Measurements from ENCODE around the gene SLC39A13. TPM values are rescaled to one million over a fixed set of nuclear protein-coding genes. Genes with fewer than 3 reads are reported as not detected.

SLC39A13 gene
- total RNA-seq, 1 donor from 2014 or later = 76.6 TPM

DNA sequence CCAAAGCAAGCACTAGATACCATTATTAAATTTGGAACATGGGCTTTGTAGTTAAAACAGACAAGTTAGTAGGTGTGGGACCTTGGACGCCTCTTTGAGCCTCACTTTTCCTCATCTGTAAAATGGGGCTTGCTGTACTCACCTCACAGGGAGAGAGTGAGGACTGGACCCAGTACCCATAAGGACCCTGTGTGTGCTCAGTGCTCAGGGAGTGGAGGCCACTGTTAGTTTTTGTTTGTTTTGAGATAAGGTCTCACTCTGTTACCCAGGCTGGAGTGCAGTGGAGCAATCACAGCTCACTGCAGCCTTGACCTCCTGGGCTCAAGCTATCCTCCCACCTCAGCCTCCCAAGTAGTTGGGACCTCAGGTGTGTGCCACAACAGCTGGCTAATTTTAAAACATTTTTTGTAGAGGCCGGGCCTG is 31.7 kb downstream of the SLC39A13 start:
- H3K9me3 Mint-ChIP-seq (ENCODE audit: unreplicated experiment) = no peaks in the 10 kb centered on the region

DNA sequence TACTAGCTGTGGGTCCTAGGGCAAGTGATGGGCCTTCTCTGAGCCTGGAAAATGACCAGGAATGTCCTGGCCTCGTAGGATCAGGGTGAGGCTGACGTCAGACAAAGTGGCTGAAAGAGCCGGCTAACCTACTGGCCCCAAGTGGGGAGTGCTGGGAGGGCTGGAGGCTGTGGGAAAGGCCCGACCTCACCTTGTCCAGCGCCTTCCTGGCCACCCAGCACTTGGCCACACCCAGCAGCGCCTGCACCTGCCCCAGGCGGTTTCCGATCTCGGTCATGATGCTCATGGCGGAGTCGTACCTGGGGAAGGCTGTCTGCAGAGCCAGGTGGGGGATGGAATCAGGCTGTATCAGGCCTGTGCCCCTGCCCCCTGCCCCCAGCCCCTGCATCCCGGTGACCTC is 33.0 kb downstream of the SLC39A13 start:
- Histone ChIP-seq H3K4me3 (ENCODE audit: insufficient read depth, low read depth, low read length) (no peak overlapping the region), H3K4me1 (ENCODE audit: insufficient read depth, low read length) (no peaks in the 10 kb centered on the region), H3K9ac (ENCODE audit: low read length) (no peak overlapping the region), H3K27me3 (ENCODE audit: insufficient read depth, low read length) (no peaks in the 10 kb centered on the region), H2AFZ (ENCODE audit: low read depth, low read length) (no peak overlapping the region), H3K27ac (ENCODE audit: low read depth, low read length) (no peak overlapping the region), H3K36me3 (ENCODE audit: insufficient read depth, low read length) (no peaks in the 10 kb centered on the region), H3K79me2 (ENCODE audit: insufficient read depth, low read length) (no peaks in the 10 kb centered on the region), H3K9me3 (ENCODE audit: insufficient read depth, low read depth, low read length) (no peaks in the 10 kb centered on the region), H3K4me2 (ENCODE audit: low read length) (no peak overlapping the region), H4K20me1 (ENCODE audit: insufficient read depth, low read length) (no peaks in the 10 kb centered on the region)
- no peak overlapping the region for H3K27ac Mint-ChIP-seq (ENCODE audit: unreplicated experiment)
- TF ChIP-seq EZH2 (IDR thresholded peaks at IDR 0.05; ENCODE audit: insufficient read depth, low read length) = no peak
- TF ChIP-seq, protein P1, sequence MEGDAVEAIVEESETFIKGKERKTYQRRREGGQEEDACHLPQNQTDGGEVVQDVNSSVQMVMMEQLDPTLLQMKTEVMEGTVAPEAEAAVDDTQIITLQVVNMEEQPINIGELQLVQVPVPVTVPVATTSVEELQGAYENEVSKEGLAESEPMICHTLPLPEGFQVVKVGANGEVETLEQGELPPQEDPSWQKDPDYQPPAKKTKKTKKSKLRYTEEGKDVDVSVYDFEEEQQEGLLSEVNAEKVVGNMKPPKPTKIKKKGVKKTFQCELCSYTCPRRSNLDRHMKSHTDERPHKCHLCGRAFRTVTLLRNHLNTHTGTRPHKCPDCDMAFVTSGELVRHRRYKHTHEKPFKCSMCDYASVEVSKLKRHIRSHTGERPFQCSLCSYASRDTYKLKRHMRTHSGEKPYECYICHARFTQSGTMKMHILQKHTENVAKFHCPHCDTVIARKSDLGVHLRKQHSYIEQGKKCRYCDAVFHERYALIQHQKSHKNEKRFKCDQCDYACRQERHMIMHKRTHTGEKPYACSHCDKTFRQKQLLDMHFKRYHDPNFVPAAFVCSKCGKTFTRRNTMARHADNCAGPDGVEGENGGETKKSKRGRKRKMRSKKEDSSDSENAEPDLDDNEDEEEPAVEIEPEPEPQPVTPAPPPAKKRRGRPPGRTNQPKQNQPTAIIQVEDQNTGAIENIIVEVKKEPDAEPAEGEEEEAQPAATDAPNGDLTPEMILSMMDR (IDR thresholded peaks at IDR 0.05; ENCODE audit: insufficient read depth, low read depth, low read length) = no peak
- no peak for DNase-seq (ENCODE audit: low read depth)
- H3K9me3 Mint-ChIP-seq (ENCODE audit: unreplicated experiment) = no peaks in the 10 kb centered on the region
- no peak for FAIRE-seq
- H3K4me1 Mint-ChIP-seq (ENCODE audit: low read depth, unreplicated experiment) = no peaks in the 10 kb centered on the region
- no peak overlapping the region for H3K4me3 Mint-ChIP-seq (ENCODE audit: unreplicated experiment)
- H3K27me3 Mint-ChIP-seq (ENCODE audit: low read depth, unreplicated experiment) = no peaks in the 10 kb centered on the region
- H3K36me3 Mint-ChIP-seq (ENCODE audit: low read depth, unreplicated experiment) = peaks cover 15% of the 10 kb centered on the region

More for the DNA sequence above, 31.7 kb downstream of the SLC39A13 start:
- no peaks in the 10 kb centered on the region for H3K27me3 ChIP-seq (ENCODE audit: insufficient read depth, low read length)
- Mint-ChIP-seq H3K27me3 (ENCODE audit: low read depth, unreplicated experiment) (no peaks in the 10 kb centered on the region), H3K4me1 (ENCODE audit: low read depth, unreplicated experiment) (no peaks in the 10 kb centered on the region), H3K4me3 (ENCODE audit: unreplicated experiment) (no peak overlapping the region), H3K27ac (ENCODE audit: unreplicated experiment) (no peak overlapping the region), H3K36me3 (ENCODE audit: low read depth, unreplicated experiment) (peaks cover 12% of the 10 kb centered on the region)
- H3K4me2 ChIP-seq (ENCODE audit: low read length) = no peak overlapping the region
- H3K79me2 ChIP-seq (ENCODE audit: insufficient read depth, low read length) = no peaks in the 10 kb centered on the region
- no peaks in the 10 kb centered on the region for H3K9me3 ChIP-seq (ENCODE audit: insufficient read depth, low read depth, low read length)
- DNase-seq (ENCODE audit: low read depth) = no peak
- TF ChIP-seq EZH2 (IDR thresholded peaks at IDR 0.05; ENCODE audit: insufficient read depth, low read length) = no peak
- TF ChIP-seq, protein P1 (IDR thresholded peaks at IDR 0.05; ENCODE audit: insufficient read depth, low read depth, low read length) = no peak
- H3K4me1 ChIP-seq (ENCODE audit: insufficient read depth, low read length) = no peaks in the 10 kb centered on the region
- H3K4me3 ChIP-seq (ENCODE audit: insufficient read depth, low read depth, low read length) = no peak overlapping the region
- no peak for FAIRE-seq
- no peak overlapping the region for H3K27ac ChIP-seq (ENCODE audit: low read depth, low read length)
- no peak overlapping the region for H2AFZ ChIP-seq (ENCODE audit: low read depth, low read length)
- H4K20me1 ChIP-seq (ENCODE audit: insufficient read depth, low read length) = no peaks in the 10 kb centered on the region
- no peak overlapping the region for H3K9ac ChIP-seq (ENCODE audit: low read length)
- H3K36me3 ChIP-seq (ENCODE audit: insufficient read depth, low read length) = no peaks in the 10 kb centered on the region

DNA sequence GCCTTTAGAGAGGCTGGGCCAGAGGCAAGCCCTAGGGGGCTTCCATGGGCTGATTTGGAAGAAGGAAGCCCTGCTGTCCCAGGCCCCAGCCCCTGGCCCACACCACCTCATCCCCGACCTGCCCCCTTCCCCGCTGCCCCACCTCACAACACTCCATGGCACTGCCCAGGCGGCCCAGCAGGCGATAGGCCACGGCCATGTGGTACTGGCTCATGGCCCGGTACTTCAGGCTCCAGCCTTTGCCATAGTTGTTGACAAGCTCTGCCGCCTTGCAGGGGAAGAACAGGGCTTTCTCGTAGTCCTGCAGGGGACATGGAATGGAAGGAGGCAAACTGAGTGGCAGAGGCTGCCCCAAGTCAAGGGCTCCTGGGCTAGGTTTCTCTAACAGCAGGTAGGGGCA is 34.1 kb downstream of the SLC39A13 start:
- H3K9me3 ChIP-seq (ENCODE audit: insufficient read depth, low read depth, low read length) = no peaks in the 10 kb centered on the region
- Mint-ChIP-seq H3K4me1 (ENCODE audit: low read depth, unreplicated experiment) (no peaks in the 10 kb centered on the region), H3K27ac (ENCODE audit: unreplicated experiment) (no peak overlapping the region), H3K27me3 (ENCODE audit: low read depth, unreplicated experiment) (no peaks in the 10 kb centered on the region), H3K36me3 (ENCODE audit: low read depth, unreplicated experiment) (peaks cover 10% of the 10 kb centered on the region), H3K4me3 (ENCODE audit: unreplicated experiment) (no peak overlapping the region), H3K9me3 (ENCODE audit: unreplicated experiment) (no peaks in the 10 kb centered on the region)
- no peaks in the 10 kb centered on the region for H3K4me1 ChIP-seq (ENCODE audit: insufficient read depth, low read length)
- H2AFZ ChIP-seq (ENCODE audit: low read depth, low read length) = no peak overlapping the region
- FAIRE-seq (no peak), DNase-seq (ENCODE audit: low read depth) (no peak)
- no peak overlapping the region for H3K9ac ChIP-seq (ENCODE audit: low read length)
- no peaks in the 10 kb centered on the region for H3K79me2 ChIP-seq (ENCODE audit: insufficient read depth, low read length)
- H4K20me1 ChIP-seq (ENCODE audit: insufficient read depth, low read length) = no peaks in the 10 kb centered on the region
- no peak overlapping the region for H3K4me3 ChIP-seq (ENCODE audit: insufficient read depth, low read depth, low read length)
- no peak for TF ChIP-seq EZH2 (IDR thresholded peaks at IDR 0.05; ENCODE audit: insufficient read depth, low read length)
- TF ChIP-seq, protein P1 (IDR thresholded peaks at IDR 0.05; ENCODE audit: insufficient read depth, low read depth, low read length) = no peak
- no peak overlapping the region for H3K27ac ChIP-seq (ENCODE audit: low read depth, low read length)
- H3K36me3 ChIP-seq (ENCODE audit: insufficient read depth, low read length) = no peaks in the 10 kb centered on the region
- H3K4me2 ChIP-seq (ENCODE audit: low read length) = no peak overlapping the region
- no peaks in the 10 kb centered on the region for H3K27me3 ChIP-seq (ENCODE audit: insufficient read depth, low read length)
